ENCODE measurements around the gene ADAM8. TPM values are rescaled to one million over a fixed set of nuclear protein-coding genes. Genes with fewer than 3 reads are reported as not detected.

The ADAM8 gene
- polyA plus RNA-seq, 1 donor (not counting 4 experiments of a cell fraction or from before 2014, with no cell fraction given), result 42.0 TPM

DNA sequence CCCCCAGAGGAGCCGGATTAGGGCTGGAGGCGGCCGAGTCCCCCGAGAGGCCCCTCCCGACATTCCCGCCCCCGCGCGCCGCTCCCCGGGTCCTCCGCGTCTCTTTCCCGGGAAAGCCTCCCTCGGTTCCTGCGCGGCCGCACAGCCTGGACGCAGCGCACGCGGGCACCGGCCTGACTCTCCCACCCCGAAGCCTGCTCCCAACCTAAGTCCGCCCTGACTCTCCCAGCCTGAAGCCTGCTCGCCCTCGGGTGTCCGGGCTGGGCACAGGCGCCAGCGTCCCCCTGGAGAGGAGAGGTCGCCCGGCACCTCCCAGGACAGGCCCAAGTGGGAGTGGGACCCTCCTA is 39.5 kb downstream of the ADAM8 start:
- no peak overlapping the region for H3K27ac ChIP-seq (ENCODE audit: control insufficient read depth, insufficient read depth, low read length)
- H3K9ac ChIP-seq (ENCODE audit: control insufficient read depth, extremely low read depth, insufficient read depth, low read length), result no peak overlapping the region
- dilution Hi-C loops (cut with MboI; ENCODE audit: extremely low pct_ligation_motif_present, low sequenced_read_pairs), result no loop called here
- H3K27me3 ChIP-seq (ENCODE audit: control insufficient read depth, extremely low read depth, insufficient read depth, low read length), result peaks cover 85% of the 10 kb centered on the region
- FAIRE-seq, result no peak
- no peak overlapping the region for H2AFZ ChIP-seq (ENCODE audit: control insufficient read depth, low read length)
- DNase-seq (ENCODE audit: low read depth, low spot score), result no peak
- no peak overlapping the region for H3K4me2 ChIP-seq (ENCODE audit: control insufficient read depth, extremely low read depth, insufficient read depth, low read depth, low read length)
- H3K9me3 ChIP-seq (ENCODE audit: control insufficient read depth, low read depth, low read length), result no peaks in the 10 kb centered on the region
- no peaks in the 10 kb centered on the region for H3K9me1 ChIP-seq (ENCODE audit: control insufficient read depth, extremely low read depth, insufficient read depth, low read length)
- H3K79me2 ChIP-seq (ENCODE audit: control insufficient read depth, insufficient read depth, low read length), result no peaks in the 10 kb centered on the region
- H3K4me3 ChIP-seq (ENCODE audit: control insufficient read depth in 2 of 3, extremely low read depth in 1 of 3, insufficient read depth in 2 of 3, low read depth in 1 of 3, low read length in 3 of 3), result no peak overlapping the region
- H3K36me3 ChIP-seq (ENCODE audit: control insufficient read depth in 2 of 2, extremely low read depth in 1 of 2, insufficient read depth in 2 of 2, low read length in 2 of 2), result no peaks in the 10 kb centered on the region
- no peak for TF ChIP-seq EZH2 (IDR thresholded peaks at IDR 0.05; ENCODE audit: low read length)
- TF ChIP-seq, protein P1, sequence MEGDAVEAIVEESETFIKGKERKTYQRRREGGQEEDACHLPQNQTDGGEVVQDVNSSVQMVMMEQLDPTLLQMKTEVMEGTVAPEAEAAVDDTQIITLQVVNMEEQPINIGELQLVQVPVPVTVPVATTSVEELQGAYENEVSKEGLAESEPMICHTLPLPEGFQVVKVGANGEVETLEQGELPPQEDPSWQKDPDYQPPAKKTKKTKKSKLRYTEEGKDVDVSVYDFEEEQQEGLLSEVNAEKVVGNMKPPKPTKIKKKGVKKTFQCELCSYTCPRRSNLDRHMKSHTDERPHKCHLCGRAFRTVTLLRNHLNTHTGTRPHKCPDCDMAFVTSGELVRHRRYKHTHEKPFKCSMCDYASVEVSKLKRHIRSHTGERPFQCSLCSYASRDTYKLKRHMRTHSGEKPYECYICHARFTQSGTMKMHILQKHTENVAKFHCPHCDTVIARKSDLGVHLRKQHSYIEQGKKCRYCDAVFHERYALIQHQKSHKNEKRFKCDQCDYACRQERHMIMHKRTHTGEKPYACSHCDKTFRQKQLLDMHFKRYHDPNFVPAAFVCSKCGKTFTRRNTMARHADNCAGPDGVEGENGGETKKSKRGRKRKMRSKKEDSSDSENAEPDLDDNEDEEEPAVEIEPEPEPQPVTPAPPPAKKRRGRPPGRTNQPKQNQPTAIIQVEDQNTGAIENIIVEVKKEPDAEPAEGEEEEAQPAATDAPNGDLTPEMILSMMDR (optimal IDR thresholded peaks at IDR 0.05 in 1 of 3, IDR thresholded peaks at IDR 0.05 in 1 of 3, conservative IDR thresholded peaks at IDR 0.05 in 1 of 3; ENCODE audit: extremely low read depth in 1 of 3, insufficient read depth in 2 of 3, low read length in 3 of 3), result no peak
- H4K20me1 ChIP-seq (ENCODE audit: control insufficient read depth, extremely low read depth, insufficient read depth, low read length), result no peaks in the 10 kb centered on the region
- peaks cover 6% of the 10 kb centered on the region for H3K4me1 ChIP-seq (ENCODE audit: control insufficient read depth, extremely low read depth, insufficient read depth, low read length)

DNA sequence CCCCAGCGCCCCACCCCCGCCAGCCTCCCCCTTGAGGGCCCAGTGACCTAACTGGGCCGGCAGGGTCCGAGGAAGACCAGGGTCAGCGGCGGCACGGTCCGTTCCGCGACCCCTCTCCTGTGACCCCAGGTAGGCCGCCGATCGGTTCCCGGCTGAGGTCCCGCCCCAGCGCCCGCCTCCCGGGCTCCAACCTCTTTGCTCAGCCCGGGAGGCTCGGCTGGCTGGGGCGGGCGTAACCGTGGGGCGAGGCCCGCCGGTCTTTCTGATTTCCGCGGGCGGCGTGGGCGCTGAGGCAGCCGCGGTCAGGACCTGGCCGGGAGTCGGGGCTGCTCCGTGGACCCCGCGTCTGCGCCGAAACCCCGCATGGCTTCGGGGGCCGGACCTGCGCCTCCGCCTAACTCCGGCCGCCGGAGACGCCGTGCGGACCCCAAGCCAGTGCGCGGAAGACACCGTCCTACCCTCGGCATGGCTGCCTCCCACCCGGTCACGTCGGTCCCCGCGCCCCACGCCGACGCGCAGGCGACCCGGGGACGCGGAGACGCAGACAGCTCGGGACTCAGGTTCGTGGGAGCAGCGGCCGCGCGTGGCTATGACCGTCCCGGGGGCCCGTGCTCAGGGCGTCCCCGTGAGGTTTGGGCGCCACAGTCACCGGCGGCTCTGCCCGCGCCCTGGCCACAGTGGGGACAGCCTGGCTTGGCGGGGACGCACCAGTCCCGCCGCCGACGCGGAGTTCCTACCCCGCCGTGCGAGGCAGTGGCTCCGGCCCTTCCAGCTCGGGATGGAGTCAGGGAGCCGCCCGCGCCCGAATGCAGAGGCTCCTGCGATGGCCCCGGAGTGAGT is 40.0 kb downstream of the ADAM8 start:
- DNase-seq (ENCODE audit: low read depth, low spot score) (no peak), FAIRE-seq (no peak)
- H3K4me2 ChIP-seq (ENCODE audit: control insufficient read depth, extremely low read depth, insufficient read depth, low read depth, low read length), result peak overlapping the region; percentile 16
- H3K9me3 ChIP-seq (ENCODE audit: control insufficient read depth, low read depth, low read length), result no peaks in the 10 kb centered on the region
- no peak overlapping the region for H3K9ac ChIP-seq (ENCODE audit: control insufficient read depth, extremely low read depth, insufficient read depth, low read length)
- H4K20me1 ChIP-seq (ENCODE audit: control insufficient read depth, extremely low read depth, insufficient read depth, low read length), result no peaks in the 10 kb centered on the region
- peaks cover 5% of the 10 kb centered on the region for H3K4me1 ChIP-seq (ENCODE audit: control insufficient read depth, extremely low read depth, insufficient read depth, low read length)
- dilution Hi-C loops (cut with MboI; ENCODE audit: extremely low pct_ligation_motif_present, low sequenced_read_pairs), result no loop called here
- no peaks in the 10 kb centered on the region for H3K79me2 ChIP-seq (ENCODE audit: control insufficient read depth, insufficient read depth, low read length)
- no peaks in the 10 kb centered on the region for H3K36me3 ChIP-seq (ENCODE audit: control insufficient read depth in 2 of 2, extremely low read depth in 1 of 2, insufficient read depth in 2 of 2, low read length in 2 of 2)
- H3K4me3 ChIP-seq (ENCODE audit: control insufficient read depth in 2 of 3, extremely low read depth in 1 of 3, insufficient read depth in 2 of 3, low read depth in 1 of 3, low read length in 3 of 3), result peak overlapping the region in 1 of 3 experiments; percentile 22
- H2AFZ ChIP-seq (ENCODE audit: control insufficient read depth, low read length), result no peak overlapping the region
- no peaks in the 10 kb centered on the region for H3K9me1 ChIP-seq (ENCODE audit: control insufficient read depth, extremely low read depth, insufficient read depth, low read length)
- TF ChIP-seq, protein P1 (optimal IDR thresholded peaks at IDR 0.05 in 1 of 3, IDR thresholded peaks at IDR 0.05 in 1 of 3, conservative IDR thresholded peaks at IDR 0.05 in 1 of 3; ENCODE audit: extremely low read depth in 1 of 3, insufficient read depth in 2 of 3, low read length in 3 of 3), result no peak
- TF ChIP-seq EZH2 (IDR thresholded peaks at IDR 0.05; ENCODE audit: low read length), result peak; percentile 99
- H3K27me3 ChIP-seq (ENCODE audit: control insufficient read depth, extremely low read depth, insufficient read depth, low read length), result peaks cover 85% of the 10 kb centered on the region
- no peak overlapping the region for H3K27ac ChIP-seq (ENCODE audit: control insufficient read depth, insufficient read depth, low read length)

Measured in keratinocyte (primary cell).